HG02678 (cell line): Measurements from ENCODE around the gene CPVL.

Experiments used
- ATAC-seq: cut with Tn5 transposase; IDR thresholded peaks from one replicate; pipeline ENCODE4 v1.9.1; 2021; ENCODE audit warnings: mild to moderate bottlenecking, moderate library complexity; ENCODE audit not compliant: unreplicated experiment

CPVL gene

DNA sequence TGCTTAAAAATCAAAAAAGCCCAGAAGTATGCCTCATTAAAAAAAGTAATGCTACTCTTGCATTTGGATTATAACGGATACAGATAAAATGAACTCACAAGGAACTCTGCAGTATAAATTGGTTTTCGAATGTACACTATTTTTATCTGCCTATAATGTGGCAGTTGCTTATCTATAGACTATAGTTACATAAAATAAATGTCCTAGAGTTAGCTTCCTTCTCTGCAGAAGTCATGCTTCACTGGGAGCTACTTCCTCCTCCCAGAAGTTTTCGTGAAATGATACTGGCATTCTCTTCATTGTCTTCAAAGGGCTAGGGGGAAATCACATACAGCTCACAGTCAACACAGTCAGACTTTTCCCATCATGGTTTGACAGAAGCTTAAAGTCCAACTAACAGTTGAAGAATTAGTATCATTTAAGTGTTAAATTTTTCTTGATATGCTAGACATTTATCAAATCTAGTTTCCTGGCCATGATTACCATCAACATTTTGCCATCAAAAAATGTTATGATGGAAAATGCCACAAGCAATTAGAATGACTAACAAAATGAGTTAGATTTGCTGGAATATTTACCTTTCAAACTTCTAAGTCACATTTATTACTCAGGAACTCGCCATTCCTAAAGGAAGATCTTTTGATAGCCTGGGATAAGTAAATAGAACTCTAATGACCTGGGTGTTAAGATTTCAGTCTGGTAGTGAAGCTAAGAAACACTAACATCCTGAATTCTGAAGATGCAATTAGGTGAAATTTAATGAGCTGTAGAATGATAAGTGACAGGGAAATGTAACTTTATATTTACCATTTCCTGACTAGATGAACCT lies 100.9 kb downstream of the CPVL start:
- no peak for ATAC-seq

DNA sequence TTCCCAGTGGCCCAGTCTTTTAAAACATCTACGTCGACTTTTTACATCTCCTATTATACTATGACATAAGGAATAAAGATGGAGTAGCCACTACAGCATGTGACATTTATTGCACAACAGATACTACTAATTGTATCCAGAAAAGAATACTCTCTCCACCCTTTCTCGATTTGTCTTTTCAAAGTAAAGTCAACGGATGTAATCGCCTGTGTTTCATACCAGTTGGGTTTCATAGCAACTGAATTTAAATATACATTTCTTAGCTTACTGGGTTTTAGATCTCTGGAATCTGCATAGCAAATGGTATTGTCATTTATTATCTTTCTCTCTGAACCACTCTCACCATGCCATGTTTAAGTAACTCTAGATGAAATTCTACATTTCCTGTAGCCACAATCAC lies 101.8 kb downstream of the CPVL start:
- ATAC-seq = no peak

DNA sequence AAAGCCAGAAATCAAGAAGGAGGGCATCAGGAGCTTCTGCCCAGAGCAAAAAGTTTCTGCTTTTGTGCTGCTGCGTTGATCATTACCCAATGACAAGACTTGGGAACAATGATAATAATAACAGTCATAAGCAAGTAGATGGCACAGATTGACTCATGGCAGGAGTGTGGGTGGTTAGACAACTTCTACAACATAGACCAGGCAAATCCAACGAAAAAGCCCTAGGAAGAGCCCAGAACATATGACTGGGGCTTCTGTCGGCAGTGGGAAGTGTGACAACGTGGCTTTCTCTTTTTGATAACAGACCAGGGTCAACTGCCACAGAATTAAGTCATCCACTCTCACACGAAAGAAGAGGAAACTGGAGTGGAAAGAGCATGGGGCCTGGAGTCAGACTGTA lies 102.8 kb downstream of the CPVL start:
- no peak for ATAC-seq

DNA sequence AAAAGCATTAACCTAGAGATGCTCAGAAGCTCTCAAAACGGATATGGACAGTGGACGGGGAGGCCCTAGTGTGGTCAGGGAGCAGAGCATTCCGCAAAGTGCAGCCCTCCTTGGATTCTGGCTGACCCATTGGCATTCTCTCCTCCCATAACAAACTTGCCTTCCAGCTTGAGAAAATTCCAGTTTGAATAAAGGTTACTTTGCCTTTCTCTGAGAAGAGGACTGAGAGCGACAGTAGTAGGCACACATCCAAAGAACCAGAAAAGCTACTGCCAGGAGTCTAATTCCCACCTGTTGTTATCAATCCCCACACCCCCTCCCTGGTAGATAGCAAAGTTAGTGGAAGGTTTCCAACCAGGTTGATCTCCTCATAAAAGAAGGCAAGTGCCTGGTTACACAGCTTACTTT lies 103.5 kb downstream of the CPVL start:
- no peak for ATAC-seq

DNA sequence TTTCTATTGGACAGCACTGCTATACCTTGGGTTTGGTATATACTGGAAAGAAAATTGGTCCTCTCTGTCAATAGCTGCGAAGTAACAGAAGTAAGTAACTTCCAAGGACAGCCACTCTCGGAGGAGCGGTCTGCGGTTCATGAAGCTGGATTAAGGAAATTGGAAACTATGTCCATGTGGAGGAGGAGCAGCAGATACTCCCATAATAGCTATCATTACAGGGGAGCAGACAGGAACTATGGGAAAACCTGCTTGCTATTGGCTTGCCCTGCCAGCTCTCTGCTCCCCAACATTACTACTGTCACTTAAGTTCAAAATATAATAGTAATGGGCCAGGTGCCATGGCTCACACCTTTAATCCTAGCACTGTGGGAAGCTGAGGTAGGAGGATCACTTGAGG lies 104.3 kb downstream of the CPVL start:
- ATAC-seq = no peak

DNA sequence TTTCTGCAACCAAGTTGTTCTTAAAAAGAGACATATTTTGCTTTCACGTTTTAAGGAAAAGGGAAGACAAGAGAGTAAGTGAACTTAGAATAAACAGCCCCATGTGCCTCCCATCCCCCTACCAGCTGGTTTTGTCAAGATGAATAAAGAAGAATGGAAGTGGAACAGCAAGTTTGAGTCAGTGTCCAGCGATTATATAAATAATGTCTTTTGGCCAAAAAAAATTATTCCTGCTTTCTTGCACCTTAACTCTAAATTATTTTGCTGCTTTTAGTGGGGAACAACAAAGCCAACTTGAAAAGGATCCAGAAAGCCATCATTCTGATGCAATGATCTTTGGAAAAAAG lies 105.8 kb downstream of the CPVL start:
- ATAC-seq = no peak

DNA sequence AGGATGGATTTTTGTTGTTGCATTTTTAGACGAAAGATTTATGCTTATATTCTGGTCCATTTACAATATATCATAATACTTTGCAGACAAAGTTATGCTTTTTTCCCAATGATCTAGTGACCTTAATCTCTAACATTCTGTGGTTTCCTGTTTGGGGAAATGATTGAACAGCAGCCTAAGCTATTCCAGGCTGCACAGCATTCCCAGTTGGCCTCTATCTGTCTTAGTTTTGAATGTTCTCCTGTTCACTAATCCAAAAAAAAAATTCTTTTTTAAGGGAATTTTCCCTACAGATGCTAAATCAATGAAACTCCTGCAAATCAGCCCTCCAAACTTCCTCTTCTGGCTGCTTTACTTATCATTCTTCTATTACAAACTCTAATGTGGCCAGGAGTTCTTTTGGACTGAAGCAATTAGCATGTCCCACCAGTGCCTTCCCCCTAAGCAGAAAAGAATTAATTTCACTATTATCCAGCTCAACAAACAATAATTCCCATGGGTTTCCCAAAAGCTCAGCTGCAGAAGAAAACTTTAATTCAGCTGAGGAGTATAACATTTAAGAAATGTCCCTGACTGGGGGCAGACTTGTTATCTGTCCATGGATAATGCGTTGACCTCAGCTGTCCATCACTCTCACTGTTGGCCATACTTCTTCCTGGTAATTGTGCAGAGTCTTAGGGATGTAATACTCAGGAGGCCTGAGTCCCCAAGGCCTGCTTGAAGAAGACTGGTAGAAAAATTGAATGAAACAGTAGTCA lies 106.3 kb downstream of the CPVL start:
- ATAC-seq = no peak

DNA sequence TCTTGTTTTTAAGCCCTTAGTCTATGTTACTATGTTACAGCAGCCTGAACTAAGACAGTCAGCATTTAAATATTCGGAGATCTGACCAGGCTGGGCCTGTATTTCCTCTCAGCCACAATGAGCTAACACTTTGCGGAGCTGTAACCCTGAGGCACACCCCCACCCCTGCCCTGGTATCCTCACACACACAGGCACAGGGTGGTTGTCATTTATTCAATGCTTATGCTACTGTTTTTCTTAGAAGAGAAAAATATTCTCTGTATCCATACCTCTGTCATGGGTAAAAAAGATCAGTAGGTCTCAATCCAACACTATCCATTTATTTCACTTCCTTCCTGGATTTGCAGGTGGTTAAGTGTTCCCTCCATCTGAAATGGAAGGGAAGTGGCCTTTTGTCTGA lies 107.9 kb downstream of the CPVL start:
- ATAC-seq = no peak

DNA sequence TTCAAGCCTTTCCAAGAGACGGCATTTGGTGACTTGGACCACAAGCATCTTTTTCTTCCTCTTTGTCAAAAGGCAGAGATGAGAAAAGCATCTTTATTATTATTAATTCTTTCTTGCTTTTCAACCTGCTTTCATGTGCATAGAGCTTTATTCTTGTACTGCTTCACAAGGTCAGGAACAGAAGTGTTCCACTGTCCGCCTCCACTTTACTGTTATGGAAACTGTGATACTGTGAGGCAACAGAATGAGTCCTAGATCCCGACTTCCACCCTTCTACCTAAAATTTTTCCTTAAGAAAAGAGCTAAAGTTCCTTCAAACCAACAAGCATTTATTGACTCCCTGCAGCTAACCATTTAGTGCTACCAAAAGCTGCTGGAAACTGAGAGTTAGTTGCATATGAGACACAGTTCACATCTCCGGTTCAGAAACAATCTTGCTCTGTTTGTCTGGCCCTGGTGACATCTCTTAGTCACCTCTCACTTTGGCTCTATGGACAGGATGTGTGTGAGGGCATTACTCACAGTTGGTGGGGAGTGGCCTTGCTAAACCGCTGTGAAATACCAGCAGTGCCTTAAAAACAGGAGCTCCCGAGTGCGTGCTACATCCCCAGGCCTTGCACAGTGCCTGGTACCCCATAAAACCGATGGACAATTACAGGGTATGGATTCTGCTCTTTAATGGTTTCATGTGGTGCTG lies 111.1 kb downstream of the CPVL start:
- ATAC-seq = no peak

DNA sequence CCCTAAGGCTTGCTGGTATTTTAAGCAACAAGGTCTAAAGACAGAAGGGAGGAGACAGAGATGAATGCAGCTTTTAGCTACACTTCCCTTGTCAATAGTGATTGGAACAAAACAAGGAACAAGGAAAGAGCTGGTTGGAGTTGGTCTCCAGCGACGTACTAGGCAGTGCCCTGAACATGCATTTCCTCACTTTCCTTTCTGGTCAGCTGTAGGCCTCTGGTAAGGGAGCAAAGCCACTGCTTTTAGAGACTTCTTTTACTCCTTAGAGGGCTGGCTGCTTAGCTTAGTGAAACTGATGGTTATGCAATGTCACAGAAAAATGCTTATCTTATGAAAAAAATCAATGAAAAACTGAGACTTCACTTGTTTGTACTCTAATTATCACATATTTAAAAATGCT lies 112.8 kb downstream of the CPVL start:
- no peak for ATAC-seq

DNA sequence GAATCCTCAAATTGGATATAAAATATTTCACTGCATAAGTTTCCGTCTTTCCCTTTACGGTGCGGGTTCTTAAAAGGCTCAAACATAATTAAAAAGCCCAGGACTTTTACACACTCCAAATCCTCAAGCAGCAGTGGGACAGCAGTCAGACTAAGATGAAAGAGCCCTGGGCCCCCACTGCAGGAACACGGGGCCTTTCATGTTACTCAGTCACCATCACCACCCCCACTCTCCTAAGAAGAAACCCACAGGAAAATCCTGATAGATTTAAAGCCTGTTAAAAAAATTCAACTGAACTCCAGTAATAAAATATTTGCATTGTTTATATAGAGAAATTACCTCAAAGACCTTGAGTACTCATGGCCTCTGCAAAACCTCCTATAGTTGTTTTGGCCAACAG lies 114.2 kb downstream of the CPVL start:
- no peak for ATAC-seq

DNA sequence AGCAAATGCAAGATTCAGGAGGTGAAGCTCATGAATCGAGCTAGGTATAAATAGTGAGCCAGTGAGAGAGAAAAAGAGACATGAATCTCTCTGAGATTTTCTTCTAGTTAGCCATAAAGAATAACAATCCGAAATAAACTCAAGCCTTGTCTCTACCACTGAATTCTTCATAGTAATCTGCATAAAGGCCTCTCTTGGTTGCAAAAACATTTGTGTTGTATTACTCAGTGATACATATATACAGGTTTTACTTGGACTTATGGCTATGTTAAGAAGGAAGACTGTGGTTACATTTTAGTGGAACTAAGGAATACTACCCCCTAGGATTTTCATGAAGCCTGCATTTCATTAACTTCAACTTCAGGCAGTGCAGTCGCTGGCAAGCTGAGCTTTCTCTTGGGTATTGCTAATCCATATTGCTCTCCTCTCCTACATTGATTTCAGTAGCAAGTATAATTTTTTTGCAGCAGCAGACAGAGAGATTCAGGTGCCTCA lies 115.5 kb downstream of the CPVL start:
- ATAC-seq = no peak

DNA sequence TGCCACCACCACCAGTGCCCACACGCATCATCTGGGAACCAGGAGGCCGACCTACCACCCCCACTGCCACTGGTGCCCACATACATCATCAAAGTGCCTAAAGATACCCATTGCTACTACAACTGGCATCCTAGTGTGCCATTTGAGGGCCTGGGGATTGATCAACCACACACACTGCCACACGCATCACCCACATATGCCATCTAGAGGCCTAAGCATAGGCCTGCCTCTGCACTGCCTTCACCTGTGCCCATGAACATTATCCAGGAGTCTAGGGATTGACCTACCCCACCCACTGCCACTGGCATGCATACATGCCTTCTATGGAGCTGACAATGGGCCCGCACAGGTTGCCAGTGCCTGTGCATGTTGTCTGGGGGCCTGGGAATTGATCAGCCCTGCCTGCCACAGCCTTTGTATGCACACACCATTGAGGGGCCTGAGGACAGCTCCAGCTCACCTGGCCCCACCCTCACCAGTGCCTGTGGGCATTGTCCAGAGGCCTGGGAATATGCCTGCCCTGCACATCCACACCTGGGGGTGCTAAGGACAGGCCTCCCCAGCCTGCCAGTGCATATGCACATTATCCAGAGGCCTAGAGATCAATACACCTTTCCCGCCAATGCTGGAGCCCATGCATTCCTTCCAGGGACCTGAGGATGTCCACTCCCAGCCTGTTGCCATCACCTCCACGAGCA lies 123.9 kb downstream of the CPVL start:
- no peak for ATAC-seq

DNA sequence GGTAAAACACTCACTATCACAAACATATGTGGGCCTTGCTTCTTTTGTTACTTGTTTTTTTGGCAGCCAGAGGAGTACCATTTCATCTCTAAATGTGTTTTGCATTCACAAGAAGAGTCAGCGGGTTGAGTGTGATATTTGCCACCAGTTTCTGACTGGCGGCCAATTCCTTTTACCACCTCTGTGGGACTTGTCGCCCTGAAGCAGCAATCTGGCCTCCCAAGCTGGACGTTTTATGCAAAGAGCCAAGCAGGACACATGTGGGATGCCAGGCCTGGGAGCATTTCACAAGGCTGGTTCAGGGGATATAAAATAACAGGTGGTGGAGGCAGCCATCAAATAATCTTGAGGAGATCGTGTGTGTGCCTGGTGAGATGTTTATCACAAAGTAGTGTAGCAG lies 126.4 kb downstream of the CPVL start:
- no peak for ATAC-seq

DNA sequence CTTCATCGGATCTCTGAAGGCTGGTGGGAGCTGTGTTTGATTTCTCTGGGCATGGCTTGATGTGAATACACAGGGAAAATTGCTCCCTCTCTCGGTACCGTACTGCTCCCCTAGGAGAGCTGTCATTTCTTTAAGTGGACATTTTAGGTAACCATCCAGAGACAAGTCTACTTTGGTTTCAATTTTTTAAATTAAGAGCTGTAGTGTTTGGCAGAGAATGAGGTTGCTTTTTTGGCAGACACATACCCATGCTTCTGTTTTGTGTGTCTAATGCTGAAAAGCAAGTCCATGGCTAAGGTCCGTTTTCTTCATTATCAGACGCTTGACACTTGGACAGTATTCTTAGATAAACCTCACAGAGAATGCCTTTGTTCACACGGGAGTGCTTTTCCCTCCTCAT lies 127.0 kb downstream of the CPVL start:
- ATAC-seq = no peak

DNA sequence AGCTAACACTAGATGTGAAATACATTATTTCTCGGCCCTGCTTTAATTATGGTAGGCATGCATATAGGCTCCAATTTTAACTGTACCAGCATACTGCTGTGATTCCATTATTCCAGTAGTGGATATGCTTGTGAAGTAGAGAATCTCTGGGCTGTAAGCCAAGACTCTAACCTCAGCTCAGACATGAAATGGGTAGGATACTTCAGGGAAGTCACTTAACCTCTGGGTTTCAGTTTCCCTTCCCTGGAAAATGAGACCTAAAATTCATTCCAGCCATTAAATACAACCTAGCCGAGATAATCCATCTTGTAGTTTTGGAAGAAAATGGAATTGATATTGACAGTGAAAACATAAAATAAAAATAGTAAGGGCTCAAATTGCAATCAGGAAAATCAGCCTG lies 128.6 kb downstream of the CPVL start:
- ATAC-seq = no peak

DNA sequence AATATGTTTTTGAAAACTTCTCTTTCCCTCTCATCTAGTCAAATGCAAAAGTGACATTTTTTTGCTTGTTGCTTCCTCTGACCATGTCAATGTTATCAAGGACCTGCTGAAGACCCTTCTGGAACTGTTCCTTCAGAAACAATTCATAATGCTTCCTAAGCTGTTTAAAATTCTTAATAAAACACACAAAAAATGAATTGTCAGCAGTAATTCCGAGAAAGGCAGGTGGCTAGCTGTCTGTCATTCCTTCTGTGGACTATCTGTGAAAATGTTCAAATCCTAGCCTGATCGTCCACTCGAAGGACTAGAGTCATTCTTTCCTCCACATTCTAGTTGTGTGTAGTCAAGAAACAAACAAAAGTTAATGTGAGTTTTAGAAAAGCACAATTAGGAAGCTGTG lies 131.6 kb downstream of the CPVL start:
- ATAC-seq = no peak

DNA sequence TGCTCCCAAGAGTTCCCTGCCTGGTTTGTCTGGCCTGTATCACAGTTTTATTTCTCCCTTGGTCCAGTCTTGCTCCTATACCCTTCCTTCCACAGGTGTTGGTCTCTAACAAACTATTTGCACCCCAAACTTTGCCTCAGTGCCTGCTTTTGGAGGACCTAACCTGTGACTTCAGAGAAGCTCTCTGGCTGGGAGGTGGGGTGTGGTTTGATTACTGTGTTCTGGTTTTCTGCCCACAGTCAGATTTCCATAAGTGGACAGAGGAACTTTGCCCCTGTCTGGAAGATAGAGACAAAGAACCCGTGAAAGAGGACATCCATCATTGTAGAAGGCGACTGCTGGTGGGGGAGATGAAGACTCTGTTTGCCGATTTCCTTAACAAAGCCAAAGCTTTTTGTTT lies 132.4 kb downstream of the CPVL start:
- ATAC-seq = no peak

DNA sequence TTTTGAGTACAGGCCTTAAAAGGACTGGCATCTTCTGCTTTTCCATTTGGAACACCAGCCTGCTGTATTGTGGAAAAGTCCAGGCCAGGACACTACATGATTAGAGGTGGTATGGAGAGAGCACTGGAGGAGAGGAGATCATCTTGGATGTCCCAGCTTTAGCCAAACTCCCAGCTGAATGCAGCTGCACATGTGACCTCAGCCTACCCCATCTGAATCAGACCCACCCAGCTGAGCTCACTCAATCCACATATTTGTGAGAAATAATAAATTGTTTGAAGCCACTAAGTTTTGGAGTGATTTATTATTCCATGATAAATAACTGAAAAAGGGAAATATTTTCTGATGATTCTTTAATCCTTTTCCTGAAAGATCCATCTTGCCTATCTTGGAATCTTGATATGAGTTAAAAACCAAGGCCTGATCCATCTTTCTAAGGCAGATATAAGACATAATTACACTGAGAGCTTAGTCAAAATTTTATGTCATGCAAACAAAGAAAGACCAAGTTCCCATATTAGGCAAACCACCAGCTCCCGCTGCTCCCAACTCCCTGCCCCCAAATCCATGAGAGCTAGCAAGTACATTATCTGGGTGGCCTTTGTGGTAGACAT lies 133.1 kb downstream of the CPVL start:
- ATAC-seq = no peak

DNA sequence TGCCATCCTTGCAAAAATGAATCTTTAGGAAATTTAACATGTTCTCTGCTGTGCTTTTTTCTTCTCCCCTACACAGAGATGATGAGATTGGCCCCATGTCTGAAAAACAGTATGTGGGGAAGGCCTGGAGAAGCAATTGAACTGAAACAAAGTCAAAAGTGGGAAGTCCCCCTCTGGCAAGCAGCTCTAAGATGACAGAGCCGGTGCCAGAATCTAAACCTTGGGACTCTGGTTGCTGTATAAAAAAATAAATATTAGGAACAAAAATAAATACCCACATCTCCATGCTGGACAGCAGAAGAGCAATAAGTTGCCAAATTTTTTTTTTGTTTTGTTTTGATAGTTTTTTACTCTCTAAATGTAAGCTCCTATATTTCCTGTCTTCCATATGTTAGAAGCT lies 136.4 kb downstream of the CPVL start:
- no peak for ATAC-seq

DNA sequence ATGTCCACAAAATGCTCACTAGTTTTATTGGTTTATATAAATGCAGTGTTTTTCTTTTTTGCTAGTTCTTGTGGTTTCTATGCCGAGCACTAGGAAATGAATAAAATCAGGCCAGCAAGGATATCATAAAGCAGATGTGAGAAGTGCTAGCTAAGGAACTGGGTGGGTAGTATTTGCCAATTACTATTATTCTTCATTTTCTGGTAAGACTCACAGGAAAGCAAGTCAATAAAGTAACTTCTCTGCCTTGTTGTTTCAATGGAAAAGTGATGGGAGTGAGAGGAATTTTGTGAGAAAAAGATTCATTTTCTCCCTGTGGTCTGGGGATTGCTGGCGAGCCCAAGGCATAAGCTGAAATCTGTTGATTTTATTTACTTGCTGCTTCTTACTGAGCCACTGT lies 137.7 kb downstream of the CPVL start:
- no peak for ATAC-seq
